Stimulated activated CD8-positive, alpha-beta memory T cell treated with anti-CD3 and anti-CD28 coated beads, Interleukin-7, amount 100 ng/mL, for 48 hours (primary cell): ENCODE data around the gene PPIF.

ENCODE experiments used
- DNase-seq, 2 donors: peaks; one replicate each; pipeline ENCODE4 v3.0.0-alpha.2; 2020; ENCODE audit warnings: low read depth in 1 of 2; ENCODE audit errors: extremely low read depth in 1 of 2

PPIF gene

DNA sequence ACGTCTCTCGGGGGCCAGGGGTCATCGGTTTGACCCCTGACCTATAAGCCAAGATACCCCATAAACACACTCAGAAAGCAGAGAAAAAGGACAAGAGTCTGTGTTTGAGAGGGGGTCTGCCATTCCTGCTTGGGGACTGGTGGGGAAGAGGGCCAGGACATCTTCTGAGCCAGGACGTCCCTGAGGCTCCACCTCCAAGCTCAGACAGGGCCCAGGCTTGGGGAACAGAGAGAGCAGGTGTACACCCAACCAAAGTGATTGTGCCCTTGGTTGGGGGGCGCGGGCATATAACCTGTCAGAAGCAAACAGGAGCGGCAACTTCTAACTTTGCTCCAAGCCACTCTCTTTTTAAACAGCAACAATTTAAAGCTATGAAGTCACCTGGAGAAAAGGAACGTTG is 33.9 kb upstream of the PPIF start:
- no peak for DNase-seq

DNA sequence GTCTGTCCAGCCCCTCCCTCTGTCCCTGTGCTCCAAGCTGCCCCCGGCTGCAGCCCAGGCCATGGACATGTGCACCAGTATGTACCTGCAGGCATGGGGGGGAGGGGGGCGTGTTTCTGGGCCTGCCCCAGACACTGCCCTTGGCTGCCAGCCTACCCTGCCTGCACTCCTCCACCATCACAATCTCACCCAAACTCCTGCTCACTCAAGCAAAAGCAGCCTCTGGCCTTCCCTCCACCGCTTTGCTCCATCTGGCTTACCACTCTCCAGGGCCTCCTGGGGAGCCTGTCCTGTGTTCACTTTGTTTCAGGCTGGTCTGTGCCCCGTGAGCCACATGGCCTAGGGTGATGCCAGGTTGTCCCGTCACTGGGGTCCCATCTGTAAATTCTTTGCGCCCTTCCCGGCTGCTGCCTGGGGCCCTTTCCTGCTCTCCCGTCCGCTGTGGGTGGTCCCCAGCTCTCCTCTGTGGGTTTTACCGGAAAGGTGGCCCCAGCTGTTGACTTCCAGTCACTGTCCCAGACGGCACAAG is 33.3 kb upstream of the PPIF start:
- no peak for DNase-seq

DNA sequence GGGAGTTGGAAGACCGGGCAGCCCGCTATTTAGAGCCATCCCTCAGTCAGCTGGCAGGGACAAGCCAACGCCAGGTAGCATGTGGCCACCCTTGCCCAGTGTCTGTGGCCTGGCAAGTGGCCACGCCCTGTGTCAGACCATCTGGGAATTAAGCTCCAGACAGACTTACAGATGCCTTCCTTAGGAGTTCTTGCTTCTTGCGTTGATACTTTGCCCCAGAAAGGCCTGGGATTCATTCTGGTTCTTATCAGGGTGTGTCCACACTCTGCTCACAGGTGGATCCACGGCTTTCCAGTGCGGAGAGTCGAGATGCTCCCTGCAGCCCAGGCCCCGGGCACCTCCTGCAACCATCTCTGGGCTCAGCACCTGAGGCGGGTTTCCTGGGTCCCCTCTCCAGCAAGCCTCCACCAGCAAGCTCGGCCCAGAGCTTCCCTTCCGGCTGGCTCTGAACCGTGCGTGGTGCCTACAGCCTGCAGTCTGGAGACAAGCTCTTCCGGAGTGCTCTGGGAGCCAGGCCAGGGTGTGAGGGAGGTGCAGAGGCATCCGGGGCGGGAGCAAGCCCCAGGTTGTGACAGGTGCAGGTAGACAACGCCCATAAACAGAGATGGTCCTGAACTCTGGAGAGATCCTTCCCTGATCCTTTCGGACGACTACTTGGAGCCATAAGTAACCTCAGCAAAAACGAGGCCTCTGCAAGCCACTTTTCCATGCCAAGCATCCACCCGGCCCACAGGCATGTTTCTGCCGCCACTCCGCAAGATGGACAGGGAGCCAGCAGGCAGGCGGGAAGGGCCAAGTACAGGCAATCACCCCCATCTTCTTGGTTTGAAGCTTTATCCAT is 32.3 kb upstream of the PPIF start:
- DNase-seq = no peak

DNA sequence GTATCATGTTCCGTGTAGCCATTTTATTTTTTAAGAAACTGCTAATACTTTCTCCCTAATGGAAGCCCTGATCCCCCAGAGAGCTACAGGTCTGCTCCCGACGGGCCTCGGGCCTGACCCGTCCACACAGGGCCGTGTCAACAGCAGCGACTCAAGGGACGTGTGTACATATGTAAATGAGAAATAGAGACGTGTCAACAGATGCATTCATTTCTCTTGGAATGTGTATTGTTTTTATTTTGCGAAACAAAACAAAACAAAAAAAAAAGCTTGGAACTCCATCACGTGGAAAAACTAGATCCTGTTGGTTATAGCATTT is 31.7 kb upstream of the PPIF start:
- DNase-seq = no peak

DNA sequence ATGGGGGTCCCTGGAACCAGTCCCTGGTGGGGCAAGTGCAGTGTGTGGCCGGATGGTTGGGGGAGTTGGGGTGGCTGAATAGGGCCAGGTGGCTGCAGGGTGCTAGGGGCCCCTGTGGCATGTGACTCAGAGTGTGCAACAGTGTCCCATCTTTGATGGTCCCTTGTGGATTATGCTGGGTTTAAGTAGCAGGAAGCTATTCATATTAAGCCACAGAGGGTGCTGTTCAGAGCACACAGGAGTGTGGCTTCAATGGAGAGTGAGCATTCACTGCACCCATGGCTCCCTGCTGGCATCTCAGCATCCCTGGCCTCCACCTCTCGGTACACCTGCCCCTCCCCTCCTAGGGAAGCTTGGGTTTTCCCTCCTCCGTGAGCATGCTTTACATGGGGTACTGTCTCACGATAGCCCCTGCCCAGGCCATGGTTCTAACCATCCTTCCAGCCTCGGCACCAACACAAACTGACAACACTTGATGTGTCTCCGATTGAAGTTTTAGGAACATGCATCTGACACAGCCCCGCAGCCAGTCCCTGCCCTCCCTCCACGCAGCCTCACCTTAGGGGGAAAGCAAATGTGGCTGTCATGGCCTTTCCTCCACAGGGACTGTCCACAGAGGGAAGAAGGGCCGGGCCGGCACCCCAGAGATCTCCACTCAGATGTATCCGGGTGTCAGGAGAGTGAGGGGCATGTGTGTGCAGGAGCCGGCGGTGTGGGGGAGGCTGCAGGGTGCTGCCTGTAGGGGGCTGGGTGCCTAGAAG is 30.4 kb upstream of the PPIF start:
- no peak for DNase-seq

DNA sequence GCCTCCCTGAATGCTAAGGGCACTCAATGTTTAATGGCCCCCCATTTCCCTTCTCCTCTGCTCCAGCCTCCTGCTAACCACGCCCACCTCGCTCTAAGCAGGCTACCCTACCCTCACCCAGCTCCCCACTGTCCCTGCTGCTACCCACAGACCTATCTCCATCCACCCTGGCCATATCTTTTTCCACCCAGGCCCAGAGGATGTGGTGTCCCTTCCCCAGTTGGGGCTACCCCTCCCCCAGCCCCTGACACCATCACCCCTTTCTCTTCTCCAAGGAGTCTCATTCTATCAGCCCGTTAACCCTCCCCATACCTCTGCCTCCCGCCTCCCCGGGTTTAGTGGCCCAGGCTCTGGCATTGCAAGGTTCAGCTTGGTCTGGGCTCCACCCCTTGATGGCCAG is 28.9 kb upstream of the PPIF start:
- DNase-seq = no peak

DNA sequence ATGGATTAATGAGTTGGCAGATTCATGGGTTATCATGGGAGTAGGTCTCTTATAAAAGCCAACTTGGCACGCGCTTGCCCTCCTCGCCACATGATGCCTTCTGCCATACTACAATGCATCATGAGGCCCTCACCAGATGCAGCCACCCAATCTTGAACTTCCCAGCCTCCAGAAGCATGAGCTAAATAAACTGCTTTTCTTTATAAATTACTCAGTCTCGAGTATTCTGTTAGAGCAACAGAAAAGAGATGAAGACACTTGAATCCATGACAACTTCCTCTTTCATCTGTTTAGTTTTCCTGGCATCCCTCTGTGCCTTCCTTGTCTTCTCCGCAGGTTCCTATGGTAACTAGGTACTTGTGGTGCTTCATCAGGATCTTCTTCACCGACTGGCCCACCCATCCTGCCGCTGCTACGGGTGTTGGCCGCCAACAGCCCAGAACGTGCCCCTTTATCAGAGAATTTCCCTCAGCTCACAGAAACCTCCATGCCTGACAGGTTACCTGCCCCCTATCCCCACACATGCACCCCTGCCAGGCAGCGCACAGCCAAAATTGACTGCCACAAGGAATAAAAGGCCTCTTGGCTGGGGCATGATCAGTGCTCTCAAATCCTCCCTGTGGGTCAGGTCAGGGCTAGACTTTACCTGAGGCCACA is 28.0 kb upstream of the PPIF start:
- no peak for DNase-seq

DNA sequence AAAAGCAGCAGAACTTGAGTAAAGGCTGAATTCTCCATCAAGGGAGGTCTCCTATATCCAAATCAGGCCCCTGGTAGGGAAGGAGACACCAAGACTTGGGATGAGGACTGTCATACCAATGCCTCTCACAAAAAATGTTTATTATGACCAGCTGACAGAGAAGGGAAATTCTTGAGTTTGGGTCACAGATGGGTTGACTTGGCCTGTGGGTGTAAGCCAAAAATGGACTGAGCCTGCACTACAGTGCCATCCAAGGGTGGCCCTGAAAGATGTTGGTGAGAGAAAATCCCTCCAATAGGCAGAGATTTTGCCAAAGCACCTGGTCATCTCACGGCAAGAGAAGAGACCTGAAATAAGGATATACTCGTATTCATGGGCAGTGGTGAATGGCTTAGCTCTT is 27.0 kb upstream of the PPIF start:
- no peak for DNase-seq

DNA sequence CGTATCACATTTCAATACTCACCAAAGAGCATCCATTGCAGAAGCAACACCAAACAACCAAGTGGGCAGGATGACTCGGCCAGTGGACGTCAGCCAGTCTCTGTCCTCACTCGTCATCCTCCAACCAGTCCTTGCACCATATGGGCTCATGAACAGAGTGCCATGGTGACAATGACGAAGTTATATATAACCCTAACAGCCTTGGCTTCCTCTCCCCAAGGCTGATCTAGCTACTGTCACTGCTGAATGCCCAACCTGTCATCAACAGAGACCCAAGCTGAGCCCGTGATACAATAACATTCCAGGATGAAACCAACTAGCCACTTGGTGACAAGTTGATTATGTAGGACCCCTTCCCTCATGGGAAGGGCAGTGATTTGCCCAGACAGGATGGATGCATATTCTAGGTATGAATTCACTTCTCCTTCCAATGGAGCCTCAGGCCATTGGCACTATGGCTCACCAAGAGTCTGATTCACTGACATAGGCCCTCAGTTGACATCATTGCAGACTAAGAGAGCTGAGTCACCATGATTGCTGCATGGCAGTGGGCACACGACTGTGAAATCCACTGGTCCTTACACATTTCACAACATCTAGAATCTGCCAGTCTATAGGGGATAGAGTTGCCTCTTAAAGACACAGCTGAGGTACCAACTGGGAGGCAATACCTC is 26.3 kb upstream of the PPIF start:
- DNase-seq = peak in 1 of 2 donors; percentile 48

DNA sequence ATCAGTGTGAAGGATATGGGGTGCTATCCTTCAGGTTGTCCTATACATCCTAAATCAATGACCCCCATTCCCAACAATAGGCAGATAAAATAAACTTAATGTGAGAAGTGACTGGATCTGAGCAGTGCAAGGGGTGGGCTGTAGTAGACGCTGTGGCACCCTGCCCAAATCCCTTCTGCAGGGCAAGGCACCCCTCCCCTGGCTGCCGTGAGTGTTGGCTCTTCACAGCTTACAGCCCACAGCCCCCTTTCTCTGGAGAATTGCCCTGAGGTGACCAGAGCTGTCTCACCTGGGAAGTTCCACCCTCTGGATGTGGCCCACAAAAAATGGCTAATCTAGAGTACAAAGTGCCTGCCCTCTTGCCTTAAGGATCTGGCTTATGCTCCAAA is 25.8 kb upstream of the PPIF start:
- DNase-seq = no peak

DNA sequence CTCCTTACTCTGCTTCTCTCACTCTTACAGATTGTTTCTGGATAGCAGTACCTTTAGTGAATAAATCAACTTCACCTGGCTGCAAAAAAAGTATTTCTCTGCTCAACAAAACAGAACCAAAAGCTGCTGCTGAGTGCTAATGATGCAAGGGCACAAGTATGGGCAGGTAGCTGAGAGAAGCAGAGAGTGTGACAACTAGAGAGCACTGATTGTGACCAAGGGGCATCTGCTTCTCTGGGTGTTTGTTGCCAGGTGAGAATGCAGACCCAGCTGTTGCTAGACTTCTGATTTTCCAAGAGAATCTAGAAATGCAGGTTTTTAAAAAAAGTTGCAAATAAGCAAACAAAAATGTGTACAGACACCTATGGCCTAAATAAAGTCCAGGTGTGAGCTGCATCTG is 25.3 kb upstream of the PPIF start:
- DNase-seq = no peak

DNA sequence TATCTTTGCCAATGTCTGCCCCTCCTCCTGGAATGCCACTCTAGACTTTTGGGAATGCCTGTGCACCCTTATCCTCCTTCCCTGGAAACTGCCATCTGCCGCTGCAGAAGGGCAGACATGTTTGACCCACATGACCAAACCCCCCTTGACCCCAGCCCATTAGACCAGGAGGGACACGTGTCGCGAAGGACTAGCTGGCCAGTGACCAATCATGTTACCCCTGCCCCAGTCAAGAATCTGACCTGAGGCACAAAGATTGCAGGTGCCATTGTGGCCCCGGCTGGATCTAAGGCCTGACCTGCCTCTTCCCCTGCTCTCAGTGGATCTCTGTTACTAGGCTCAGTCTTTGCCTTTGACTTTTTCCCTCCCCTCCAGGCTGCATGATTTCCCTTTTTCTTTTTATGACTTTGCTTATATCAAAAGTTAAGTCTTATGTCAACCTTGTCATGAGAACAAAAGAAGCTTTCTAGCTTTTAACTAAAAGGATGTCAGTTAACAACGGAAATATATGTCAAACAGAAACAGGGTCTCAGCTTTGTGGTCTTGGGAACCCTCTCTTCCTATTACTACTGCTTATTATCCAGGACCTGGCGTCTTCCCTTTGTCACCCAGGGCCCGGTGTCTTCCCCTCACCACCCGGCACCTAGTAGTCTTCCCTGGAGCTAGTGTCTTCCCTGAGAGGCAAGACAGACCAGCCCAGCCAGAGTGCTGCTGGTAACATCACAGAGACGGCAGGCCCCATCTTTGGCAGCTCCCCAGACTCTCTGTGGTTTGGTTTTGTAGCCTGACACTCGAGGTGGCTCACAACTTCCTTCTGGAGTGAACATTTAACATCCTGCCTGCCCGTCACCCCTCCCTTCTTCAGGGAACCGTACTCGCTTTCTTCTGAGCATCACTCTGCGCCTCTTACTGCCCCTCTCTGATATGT is 24.4 kb upstream of the PPIF start:
- peak; percentile 58 to 64 for DNase-seq

DNA sequence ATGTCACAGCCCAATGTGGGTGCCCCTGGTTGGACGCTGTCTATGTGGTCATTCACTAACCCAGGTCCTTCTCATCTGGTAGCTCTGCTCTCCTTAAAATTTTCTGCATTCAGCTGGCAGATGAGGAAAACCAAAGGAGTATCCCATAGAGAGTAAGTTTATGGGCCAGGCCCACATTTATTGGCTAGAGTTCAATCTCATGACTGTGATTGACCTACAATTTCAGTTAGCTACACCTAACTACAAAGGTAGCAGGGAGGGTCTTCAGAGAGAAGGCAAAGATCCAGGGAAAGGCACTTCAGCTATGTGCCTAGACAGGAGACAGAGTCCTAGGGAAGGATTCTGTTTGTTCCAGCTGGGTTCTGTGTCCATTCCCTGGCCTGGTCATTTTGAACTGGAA is 23.7 kb upstream of the PPIF start:
- DNase-seq = no peak

DNA sequence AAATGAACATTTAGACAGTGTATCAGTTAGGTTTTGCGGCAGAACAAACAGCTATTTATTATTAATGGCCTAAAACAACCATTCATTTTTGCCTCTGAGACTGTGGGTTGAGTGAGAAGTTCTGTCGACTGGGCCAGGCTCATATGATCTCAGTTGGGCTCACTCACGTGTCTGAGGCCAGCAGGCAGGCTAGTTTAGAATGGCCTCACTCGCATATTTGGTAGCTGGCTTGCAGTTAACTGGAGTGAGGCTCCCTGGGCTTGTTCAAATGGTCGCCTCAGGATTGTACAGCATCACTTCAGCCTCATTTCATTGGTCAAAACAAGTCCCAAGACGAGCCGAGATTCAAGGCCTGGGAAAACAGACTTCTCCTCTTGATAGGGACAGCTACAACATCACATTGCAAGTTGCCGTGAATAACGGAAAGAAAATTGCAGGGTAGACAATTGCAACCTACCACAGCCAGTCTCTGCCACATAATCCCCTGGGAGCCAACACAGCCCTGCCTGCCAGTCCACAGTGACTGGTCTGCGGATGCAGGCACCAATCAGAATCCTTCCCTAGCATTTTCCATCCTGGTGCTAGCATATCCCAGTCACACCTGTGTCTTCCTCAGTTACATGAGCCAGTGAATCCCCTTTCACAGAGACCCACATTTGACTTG is 23.1 kb upstream of the PPIF start:
- no peak for DNase-seq

DNA sequence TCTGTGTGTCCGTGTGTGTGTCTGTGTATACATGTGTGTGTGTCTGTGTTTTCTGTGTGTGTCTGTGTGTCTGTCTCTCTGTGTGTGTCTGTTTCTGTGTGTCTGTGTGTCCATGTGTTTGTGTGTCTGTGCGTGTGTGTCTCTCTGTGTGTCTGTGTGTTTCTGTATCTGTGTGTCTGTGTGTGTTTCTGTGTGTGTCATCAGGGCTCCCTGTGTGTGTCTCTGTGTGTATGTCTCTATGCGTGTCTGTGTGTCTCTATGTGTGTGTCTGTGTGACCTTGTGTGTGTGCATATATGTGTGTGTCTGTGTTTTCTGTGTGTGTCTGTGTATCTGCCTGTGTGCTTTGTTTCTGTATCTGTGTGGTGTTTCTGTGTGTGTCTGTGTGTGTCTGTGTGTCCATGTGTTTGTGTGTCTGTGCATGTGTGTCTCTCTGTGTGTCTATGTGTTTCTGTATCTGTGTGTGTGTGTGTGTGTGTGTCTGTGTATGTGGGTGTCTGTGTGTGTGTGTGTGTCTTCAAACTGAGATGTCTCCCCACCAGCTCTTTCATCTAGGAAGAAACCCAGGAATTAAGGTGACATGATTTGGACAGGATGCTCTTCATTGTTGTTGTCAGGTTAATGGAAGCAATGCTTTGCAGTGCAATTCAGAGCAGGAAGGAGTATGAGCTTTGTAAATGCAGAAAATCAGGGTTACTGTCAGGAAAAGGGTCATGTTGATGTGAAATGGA is 20.7 kb upstream of the PPIF start:
- no peak for DNase-seq

DNA sequence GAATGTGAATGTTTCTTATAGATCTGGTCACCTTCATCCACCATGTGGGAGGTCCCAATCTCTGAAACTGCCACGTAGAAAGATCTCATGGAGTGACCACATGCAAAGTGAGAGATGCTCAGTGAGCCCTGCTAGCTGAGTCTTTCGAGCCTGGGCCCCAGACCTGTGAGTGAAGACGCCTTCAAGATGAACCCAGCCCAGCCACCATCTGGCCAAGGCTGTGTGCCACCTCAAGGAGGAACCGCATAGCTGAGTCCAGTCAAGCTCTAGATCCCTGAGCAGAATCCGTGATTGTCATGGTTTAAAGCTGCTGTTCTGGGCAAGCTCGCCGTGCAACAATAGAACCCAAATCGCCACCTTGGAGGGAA is 20.2 kb upstream of the PPIF start:
- no peak for DNase-seq

DNA sequence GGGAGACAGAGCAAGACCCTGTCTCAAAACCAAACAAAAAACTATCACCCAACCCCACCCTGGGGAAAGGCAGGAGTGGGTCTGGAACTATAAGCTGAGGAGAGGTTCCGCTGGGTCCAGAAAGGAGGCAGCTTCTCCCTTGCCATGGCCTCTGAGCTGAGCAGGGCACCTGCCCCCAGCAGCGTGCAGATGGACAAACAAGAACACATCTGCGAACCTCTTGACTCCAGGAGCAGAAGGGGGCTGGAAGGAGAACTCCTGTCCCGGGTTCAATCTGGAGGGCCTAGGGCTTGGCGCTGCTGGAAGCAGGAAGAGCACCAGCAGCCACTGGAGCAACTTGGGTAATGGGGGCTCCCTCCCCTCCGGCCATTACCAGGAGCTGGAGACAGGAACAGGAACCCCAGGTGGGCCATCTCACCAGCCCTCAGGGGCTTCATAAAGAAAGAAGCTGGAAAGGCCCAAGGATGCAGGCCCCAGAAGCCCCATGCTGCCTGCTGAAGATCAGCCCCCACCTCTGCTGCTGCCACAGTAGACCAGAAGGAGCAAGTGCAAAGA is 19.0 kb upstream of the PPIF start:
- DNase-seq = no peak

DNA sequence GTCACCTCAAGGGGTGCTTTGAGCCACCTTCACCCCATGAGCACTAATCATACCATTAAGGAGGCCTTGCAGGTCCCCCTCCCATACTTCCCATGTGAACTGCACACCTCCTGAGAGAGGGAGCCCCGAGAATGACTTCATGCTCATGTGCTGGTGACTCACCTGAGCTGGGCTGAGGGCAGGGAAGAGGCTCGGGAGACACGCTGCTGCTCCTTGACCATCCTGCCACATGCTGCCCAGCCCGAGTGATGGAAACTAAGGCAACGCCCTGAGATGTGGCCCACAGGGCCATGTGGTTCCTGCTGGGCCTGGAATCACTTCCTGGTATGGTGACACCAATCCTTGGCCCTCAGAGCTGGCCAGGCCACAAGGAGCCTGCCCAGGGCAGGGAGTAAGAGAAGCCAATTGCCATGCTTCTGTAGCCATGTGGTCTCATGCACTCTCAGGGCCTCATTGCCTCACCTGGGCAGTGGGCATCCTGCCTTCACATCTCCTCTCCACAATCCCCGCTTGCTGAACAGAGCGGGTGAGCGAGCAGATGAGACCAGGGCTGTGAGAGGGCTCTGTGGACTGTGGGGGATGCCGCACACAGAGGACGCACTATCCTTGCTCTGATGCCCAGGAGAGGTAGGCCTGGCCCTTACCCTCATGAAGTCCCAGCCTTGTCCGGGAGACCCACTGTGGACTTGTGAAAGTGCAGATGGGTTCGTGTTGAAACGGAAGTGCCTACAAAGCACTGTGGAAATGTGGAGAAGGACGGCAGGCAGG is 18.3 kb upstream of the PPIF start:
- DNase-seq = no peak
